HCT116 (cell line): Measurements from ENCODE around the gene ATAD2B. TPM values are rescaled to one million over a fixed set of nuclear protein-coding genes. Genes with fewer than 3 reads are reported as not detected.

Experiments used
- ATAC-seq: fragments of 200-7000 bp; cut with Tn5 transposase; 2 replicates; pipeline ENCODE4 v1.9.1; 2020; ENCODE audit warnings: mild to moderate bottlenecking, moderate library complexity
- BruUV-seq: library from RNA; stranded (reverse); fragments of 400-500 nt; replicated peaks from 2 replicates; lab custom pipeline; 2021; lab: Mats Ljungman, UMichigan
- CTCF ChIA-PET: fragments of 300-600 bp; sonication (Branson Sonifier 250); formaldehyde crosslinking; loops from one replicate; lab custom pipeline; 2021; ENCODE audit warnings: antibody characterized with exemption; lab: Charles Lee
- POLR2A ChIA-PET: fragments of 300-600, 350-600 bp; sonication (Branson Sonifier 250); formaldehyde crosslinking; loops from one replicate; lab custom pipeline; 2021; ENCODE audit warnings: antibody characterized with exemption; lab: Charles Lee
- RAD21 ChIA-PET, 2 experiments: fragments of 300-600 bp; sonication (Branson Sonifier 250); formaldehyde crosslinking; loops; one replicate each; lab custom pipeline; 2023; ENCODE audit warnings: low total read pairs in 2 of 2; ENCODE audit not compliant: uncharacterized antibody in 2 of 2, unreplicated experiment in 2 of 2, low non-redundant PET in 1 of 2; lab: Charles Lee
- DNase-seq: peaks from one replicate; pipeline ENCODE4 v3.0.0-alpha.2; 2010; ENCODE audit warnings: low read depth, low spot score
- H2AFZ ChIP-seq: fragments of 200-600 bp; shearing (Covaris generic), sonication (generic); 2 replicates; pipeline ENCODE4 v1.6.1; 2017; ENCODE audit warnings: low read depth, mixed run types, mixed read lengths, antibody characterized with exemption, low read length; ENCODE audit not compliant: poor library complexity, severe bottlenecking
- H3K27ac ChIP-seq: 2 replicates; pipeline ENCODE4 v1.5.1; 2012; ENCODE audit warnings: low read depth, low read length
- H3K27me3 ChIP-seq: fragments of 200-600 bp; sonication (generic); 2 replicates; pipeline ENCODE4 v1.6.1; 2016; ENCODE audit warnings: mixed run types, low read length, mixed read lengths; ENCODE audit not compliant: insufficient read depth
- H3K36me3 ChIP-seq, 2 experiments: fragments of 200-500 bp in 1 of 2; fragments of 200-600 bp in 1 of 2; sonication (Bioruptor generic) in 1 of 2; sonication (generic) in 1 of 2; 2 replicates each; pipeline versions ENCODE4 v1.5.1 to v1.6.1; 2014 to 2016; ENCODE audit warnings: low read length in 2 of 2, inconsistent platforms in 1 of 2, mixed read lengths in 1 of 2, mixed run types in 1 of 2; ENCODE audit not compliant: insufficient read depth in 2 of 2, control insufficient read depth in 1 of 2
- H3K4me1 ChIP-seq, 2 experiments: fragments of 200-600 bp in 1 of 2; sonication (generic) in 1 of 2; 2 replicates each; pipeline versions ENCODE4 v1.5.1 to v1.6.1; 2012 to 2017; ENCODE audit warnings: low read length in 2 of 2, inconsistent platforms in 1 of 2, mild to moderate bottlenecking in 1 of 2, mixed read lengths in 1 of 2, mixed run types in 1 of 2, moderate library complexity in 1 of 2; ENCODE audit not compliant: insufficient read depth in 2 of 2, control insufficient read depth in 1 of 2
- H3K4me2 ChIP-seq: fragments of 200-600 bp; sonication (generic); 2 replicates; pipeline ENCODE4 v1.6.1; 2017; ENCODE audit warnings: mixed run types, low read length, mixed read lengths
- H3K4me3 ChIP-seq, 2 experiments: fragments of 200-600 bp in 1 of 2; sonication (generic) in 1 of 2; replicated peaks in 1 of 2; 2 replicates each; pipeline ENCODE4 v1.5.1; 2011 to 2016; ENCODE audit warnings: low read length in 2 of 2, control low read depth in 1 of 2, low read depth in 1 of 2, mild to moderate bottlenecking in 1 of 2, mixed read lengths in 1 of 2, mixed run types in 1 of 2
- H3K79me2 ChIP-seq: fragments of 200-600 bp; sonication (generic); 2 replicates; pipeline ENCODE4 v1.6.1; 2017; ENCODE audit warnings: mild to moderate bottlenecking, mixed run types, low read length, moderate library complexity, mixed read lengths; ENCODE audit not compliant: insufficient read depth
- H3K9ac ChIP-seq: fragments of 200-600 bp; sonication (generic); 2 replicates; pipeline ENCODE4 v1.6.1; 2016; ENCODE audit warnings: low read length, mixed read lengths
- H3K9me2 ChIP-seq: fragments of 200-600 bp; sonication (generic), shearing (Covaris generic); 2 replicates; pipeline ENCODE4 v1.6.1; 2017; ENCODE audit warnings: mixed run types, mild to moderate bottlenecking, moderate library complexity; ENCODE audit not compliant: insufficient read depth
- H3K9me3 ChIP-seq, 2 experiments: fragments of 200-500 bp in 1 of 2; fragments of 200-600 bp in 1 of 2; sonication (Bioruptor generic) in 1 of 2; sonication (generic) in 1 of 2; 2 replicates each; pipeline ENCODE4 v1.6.1; 2014 to 2017; ENCODE audit warnings: low read length in 2 of 2, mixed read lengths in 2 of 2, inconsistent platforms in 1 of 2, low read depth in 1 of 2, mild to moderate bottlenecking in 1 of 2, mixed run types in 1 of 2, moderate library complexity in 1 of 2; ENCODE audit not compliant: control insufficient read depth in 1 of 2, insufficient read depth in 1 of 2
- H4K20me1 ChIP-seq: fragments of 200-600 bp; sonication (generic), shearing (Covaris generic); 2 replicates; pipeline ENCODE4 v1.6.1; 2017; ENCODE audit warnings: mixed run types, mild to moderate bottlenecking, moderate library complexity; ENCODE audit not compliant: insufficient read depth
- CEBPB ChIP-seq: IDR thresholded peaks from 2 replicates; pipeline ENCODE4 v1.6.1; 2012; ENCODE audit warnings: low read depth
- EZH2 ChIP-seq: fragments of 200-600 bp; sonication (generic); IDR thresholded peaks from 2 replicates; pipeline ENCODE4 v1.6.1; 2017; ENCODE audit warnings: antibody characterized with exemption, mixed run types
- EZH2phosphoT487 ChIP-seq: fragments of 200-600 bp; IDR thresholded peaks from 2 replicates; pipeline ENCODE4 v1.6.1; 2018; ENCODE audit warnings: antibody characterized with exemption, borderline replicate concordance
- JUND ChIP-seq: IDR thresholded peaks from 2 replicates; pipeline ENCODE4 v1.6.1; 2012
- POLR2A ChIP-seq: IDR thresholded peaks from 2 replicates; pipeline ENCODE4 v1.7.0; 2011; ENCODE audit warnings: borderline replicate concordance; ENCODE audit not compliant: insufficient read depth, insufficient read length; ENCODE audit errors: extremely low read depth
- POLR2AphosphoS5 ChIP-seq: IDR thresholded peaks from 2 replicates; pipeline ENCODE4 v1.6.1; 2011; ENCODE audit warnings: mild to moderate bottlenecking, low read depth, low read length, moderate library complexity
- RAD21 ChIP-seq: IDR thresholded peaks from 2 replicates; pipeline ENCODE4 v1.6.1; 2012; ENCODE audit warnings: low read depth, mild to moderate bottlenecking
- SIN3A ChIP-seq: IDR thresholded peaks from 2 replicates; pipeline ENCODE4 v1.6.1; 2012; ENCODE audit warnings: low read depth
- SP1 ChIP-seq: IDR thresholded peaks from 2 replicates; pipeline ENCODE4 v1.6.1; 2012; ENCODE audit warnings: low read depth
- SRF ChIP-seq: IDR thresholded peaks from 2 replicates; pipeline ENCODE4 v1.6.1; 2012; ENCODE audit warnings: low read depth
- TCF7L2 ChIP-seq: IDR thresholded peaks from 2 replicates; pipeline ENCODE4 v1.7.0; 2011; ENCODE audit warnings: borderline replicate concordance, inconsistent platforms; ENCODE audit not compliant: insufficient read depth, insufficient read length; ENCODE audit errors: extremely low read depth
- YY1 ChIP-seq: IDR thresholded peaks from 2 replicates; pipeline ENCODE4 v1.6.1; 2011; ENCODE audit warnings: low read length, low read depth, moderate library complexity, mild to moderate bottlenecking; ENCODE audit not compliant: insufficient replicate concordance; ENCODE audit errors: extremely low read depth
- ZFX ChIP-seq: fragments of 450-650 bp; IDR thresholded peaks from 2 replicates; pipeline ENCODE4 v1.6.1; 2017
- ZNF274 ChIP-seq: fragments of 200-500 bp; sonication (Bioruptor generic); IDR thresholded peaks from 2 replicates; pipeline ENCODE4 v1.6.1; 2014; ENCODE audit warnings: mild to moderate bottlenecking, low read depth, low read length, inconsistent platforms
- intact Hi-C: fragments of 100-400 bp; cut with micrococcal nuclease; formaldehyde crosslinking; loops from 2 replicates; pipeline ENCODE4 v1.10.0; 2022
- total RNA-seq: library from RNA; stranded (reverse); gene quantifications from one replicate; pipeline ENCODE4 v1.2.1, GENCODE V29; 2021; ENCODE audit not compliant: unreplicated experiment
- TF ChIP-seq, protein P1 (sequence below): IDR thresholded peaks from 2 replicates; pipeline ENCODE4 v1.6.1; 2012
- TF ChIP-seq, protein P2 (sequence below): IDR thresholded peaks from 2 replicates; pipeline ENCODE4 v1.6.1; 2012
- TF ChIP-seq, protein P3 (sequence below): IDR thresholded peaks from 2 replicates; pipeline ENCODE4 v1.6.1; 2011; ENCODE audit warnings: mild to moderate bottlenecking, low read length, moderate library complexity; ENCODE audit not compliant: insufficient replicate concordance; ENCODE audit errors: extremely low read depth
- TF ChIP-seq, protein P4 (sequence below), 3 experiments: fragments of 200-600 bp in 1 of 3; sonication (generic) in 1 of 3; IDR thresholded peaks in 2 of 3; conservative IDR thresholded peaks in 1 of 3; 2 replicates each; pipeline ENCODE4 v1.5.1; 2012 to 2017; ENCODE audit warnings: low read depth in 2 of 3, low read length in 2 of 3, antibody characterized with exemption in 1 of 3, borderline replicate concordance in 1 of 3, control low read depth in 1 of 3, mild to moderate bottlenecking in 1 of 3, mixed read lengths in 1 of 3, mixed run types in 1 of 3, moderate library complexity in 1 of 3; ENCODE audit not compliant: insufficient read depth in 1 of 3

The ATAD2B gene
- total RNA-seq, 1 experiment from 2014 or later, result 9.6 TPM

DNA sequence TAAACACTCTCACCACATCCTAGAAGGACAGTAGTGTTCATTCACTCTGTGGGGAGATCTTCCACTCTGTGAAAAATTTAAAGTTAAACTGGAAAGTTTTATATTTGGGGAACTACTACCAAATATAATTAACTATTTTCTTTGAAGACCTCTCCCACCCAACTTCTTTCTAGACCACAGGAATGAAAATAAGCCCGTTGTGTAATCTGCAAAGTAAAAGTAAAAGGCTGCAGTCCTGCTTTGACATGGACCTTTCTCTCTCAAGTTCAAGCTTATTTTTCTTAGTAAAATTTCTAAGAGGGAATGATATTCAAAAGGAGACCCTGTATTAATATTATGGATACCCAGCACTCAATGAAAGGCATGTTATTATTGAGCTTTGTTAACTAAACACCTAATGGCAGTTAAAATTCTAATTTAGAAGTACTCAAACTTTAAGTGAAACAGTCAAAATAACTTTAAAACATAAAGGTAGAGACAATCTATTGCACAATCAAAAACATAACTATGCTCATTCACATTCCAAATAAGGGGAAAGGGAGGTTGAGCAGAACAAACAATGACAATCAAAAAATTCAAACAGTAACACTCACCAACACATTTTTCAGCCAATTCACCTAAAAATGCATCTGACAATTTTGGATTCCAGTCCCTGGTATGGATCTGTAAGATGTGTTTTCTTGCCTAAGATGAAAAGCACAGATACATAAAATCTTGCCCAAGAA lies 98.5 kb downstream of the ATAD2B start:
- Histone ChIP-seq H3K4me2 (no peak overlapping the region), H3K79me2 (no peaks in the 10 kb centered on the region), H3K27me3 (no peaks in the 10 kb centered on the region), H3K36me3 (no peaks in the 10 kb centered on the region), H3K4me1 (no peaks in the 10 kb centered on the region), H3K9ac (no peak overlapping the region), H3K9me2 (no peaks in the 10 kb centered on the region), H3K27ac (no peak overlapping the region), H4K20me1 (no peaks in the 10 kb centered on the region), H2AFZ (no peak overlapping the region), H3K4me3 (no peak overlapping the region), H3K9me3 (no peaks in the 10 kb centered on the region)
- no peak for DNase-seq
- CTCF ChIA-PET, result no interaction called here
- POLR2A ChIA-PET, result no interaction called here
- intact Hi-C loops, result loop anchor here (10.0 kb wide), 1 partner anchor 556 kb away; no protein-coding TSS in a partner anchor
- TF ChIP-seq SIN3A (no peak), ZFX (no peak), SP1 (no peak), ZNF274 (no peak), SRF (no peak), POLR2AphosphoS5 (no peak), YY1 (no peak), CEBPB (no peak), EZH2phosphoT487 (no peak), POLR2A (no peak), JUND (no peak), TCF7L2 (no peak), RAD21 (no peak), EZH2 (no peak)
- TF ChIP-seq, protein P1, sequence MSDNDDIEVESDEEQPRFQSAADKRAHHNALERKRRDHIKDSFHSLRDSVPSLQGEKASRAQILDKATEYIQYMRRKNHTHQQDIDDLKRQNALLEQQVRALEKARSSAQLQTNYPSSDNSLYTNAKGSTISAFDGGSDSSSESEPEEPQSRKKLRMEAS, result no peak
- TF ChIP-seq, protein P2, sequence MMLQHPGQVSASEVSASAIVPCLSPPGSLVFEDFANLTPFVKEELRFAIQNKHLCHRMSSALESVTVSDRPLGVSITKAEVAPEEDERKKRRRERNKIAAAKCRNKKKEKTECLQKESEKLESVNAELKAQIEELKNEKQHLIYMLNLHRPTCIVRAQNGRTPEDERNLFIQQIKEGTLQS, result no peak
- TF ChIP-seq, protein P3, sequence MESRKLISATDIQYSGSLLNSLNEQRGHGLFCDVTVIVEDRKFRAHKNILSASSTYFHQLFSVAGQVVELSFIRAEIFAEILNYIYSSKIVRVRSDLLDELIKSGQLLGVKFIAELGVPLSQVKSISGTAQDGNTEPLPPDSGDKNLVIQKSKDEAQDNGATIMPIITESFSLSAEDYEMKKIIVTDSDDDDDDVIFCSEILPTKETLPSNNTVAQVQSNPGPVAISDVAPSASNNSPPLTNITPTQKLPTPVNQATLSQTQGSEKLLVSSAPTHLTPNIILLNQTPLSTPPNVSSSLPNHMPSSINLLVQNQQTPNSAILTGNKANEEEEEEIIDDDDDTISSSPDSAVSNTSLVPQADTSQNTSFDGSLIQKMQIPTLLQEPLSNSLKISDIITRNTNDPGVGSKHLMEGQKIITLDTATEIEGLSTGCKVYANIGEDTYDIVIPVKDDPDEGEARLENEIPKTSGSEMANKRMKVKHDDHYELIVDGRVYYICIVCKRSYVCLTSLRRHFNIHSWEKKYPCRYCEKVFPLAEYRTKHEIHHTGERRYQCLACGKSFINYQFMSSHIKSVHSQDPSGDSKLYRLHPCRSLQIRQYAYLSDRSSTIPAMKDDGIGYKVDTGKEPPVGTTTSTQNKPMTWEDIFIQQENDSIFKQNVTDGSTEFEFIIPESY, result no peak
- TF ChIP-seq, protein P4, sequence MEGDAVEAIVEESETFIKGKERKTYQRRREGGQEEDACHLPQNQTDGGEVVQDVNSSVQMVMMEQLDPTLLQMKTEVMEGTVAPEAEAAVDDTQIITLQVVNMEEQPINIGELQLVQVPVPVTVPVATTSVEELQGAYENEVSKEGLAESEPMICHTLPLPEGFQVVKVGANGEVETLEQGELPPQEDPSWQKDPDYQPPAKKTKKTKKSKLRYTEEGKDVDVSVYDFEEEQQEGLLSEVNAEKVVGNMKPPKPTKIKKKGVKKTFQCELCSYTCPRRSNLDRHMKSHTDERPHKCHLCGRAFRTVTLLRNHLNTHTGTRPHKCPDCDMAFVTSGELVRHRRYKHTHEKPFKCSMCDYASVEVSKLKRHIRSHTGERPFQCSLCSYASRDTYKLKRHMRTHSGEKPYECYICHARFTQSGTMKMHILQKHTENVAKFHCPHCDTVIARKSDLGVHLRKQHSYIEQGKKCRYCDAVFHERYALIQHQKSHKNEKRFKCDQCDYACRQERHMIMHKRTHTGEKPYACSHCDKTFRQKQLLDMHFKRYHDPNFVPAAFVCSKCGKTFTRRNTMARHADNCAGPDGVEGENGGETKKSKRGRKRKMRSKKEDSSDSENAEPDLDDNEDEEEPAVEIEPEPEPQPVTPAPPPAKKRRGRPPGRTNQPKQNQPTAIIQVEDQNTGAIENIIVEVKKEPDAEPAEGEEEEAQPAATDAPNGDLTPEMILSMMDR (IDR thresholded peaks at IDR 0.05 in 2 of 3, conservative IDR thresholded peaks at IDR 0.05 in 1 of 3; ENCODE audit: borderline replicate concordance in 1 of 3, insufficient read depth in 1 of 3, low read depth in 2 of 3, low read length in 2 of 3), result no peak
- ATAC-seq, result no peak
- no TSS peak for BruUV-seq
- RAD21 ChIA-PET, result no interaction called here
